Activated naive CD4-positive, alpha-beta T cell (primary cell): ENCODE results near the gene GIMAP4.
"Not testable (repeated sequence)": the region's sequence is repeated elsewhere in the genome, so short reads cannot be mapped to it uniquely, and the experiment has no call there.

Source experiments
- DNase-seq, 4 experiments: peaks; one replicate each; lab custom pipeline; 2025; lab: John Stamatoyannopoulos, UW

GIMAP4 gene

DNA sequence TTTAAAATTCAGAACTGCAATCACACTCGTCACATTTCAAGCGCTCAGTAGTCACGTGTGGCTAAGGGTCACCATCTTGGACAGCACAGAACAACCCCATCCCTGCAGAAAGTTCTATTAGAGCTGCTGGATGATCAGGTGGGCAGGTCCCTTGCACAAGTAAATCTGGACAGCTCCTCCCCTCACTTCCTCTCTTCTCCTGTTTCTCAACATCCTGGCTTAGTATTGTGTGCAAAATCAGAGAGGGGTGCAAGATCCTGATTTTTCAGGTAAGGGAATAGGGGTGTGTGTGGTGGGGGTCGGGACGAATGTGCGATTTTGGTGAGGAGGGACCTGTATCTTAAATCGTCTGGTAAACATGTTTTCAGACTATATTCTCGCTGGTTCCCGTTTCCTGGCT, at the start of gene GIMAP4:
Gene GIMAP4, plus strand, starts transcription at position 222 of the 400 bp plus-strand sequence. CDS start 2,512 bp downstream, outside the sequence.
- no peak for DNase-seq

DNA sequence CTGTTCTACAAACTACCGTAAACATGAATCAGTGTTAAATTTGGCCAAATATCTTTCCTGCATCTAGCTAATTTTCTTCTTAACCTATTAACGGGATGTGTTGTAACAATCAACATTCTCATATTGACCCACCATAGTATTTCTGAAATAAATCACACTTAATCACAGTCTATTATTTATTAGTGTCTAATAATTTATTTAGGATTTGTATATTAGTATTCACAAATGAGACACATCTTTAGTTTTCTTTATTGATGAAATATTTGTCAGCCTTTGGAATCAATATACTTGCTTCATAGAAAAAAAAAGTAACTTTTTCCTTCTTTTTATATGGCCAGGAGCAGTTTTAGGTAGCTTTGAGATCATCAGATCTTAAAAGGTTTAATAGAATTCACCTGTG, 47.9 kb upstream of the GIMAP4 start:
- DNase-seq = no peak

DNA sequence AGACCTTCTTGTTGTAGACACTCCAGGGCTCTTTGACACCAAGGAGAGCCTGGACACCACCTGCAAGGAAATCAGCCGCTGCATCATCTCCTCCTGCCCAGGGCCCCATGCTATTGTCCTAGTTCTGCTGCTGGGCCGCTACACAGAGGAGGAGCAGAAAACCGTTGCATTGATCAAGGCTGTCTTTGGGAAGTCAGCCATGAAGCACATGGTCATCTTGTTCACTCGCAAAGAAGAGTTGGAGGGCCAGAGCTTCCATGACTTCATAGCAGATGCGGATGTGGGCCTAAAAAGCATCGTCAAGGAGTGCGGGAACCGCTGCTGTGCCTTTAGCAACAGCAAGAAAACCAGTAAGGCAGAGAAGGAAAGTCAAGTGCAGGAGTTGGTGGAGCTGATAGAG, 47.0 kb upstream of the GIMAP4 start:
- DNase-seq = peak in 2 of 4 experiments; percentile 19 to 27

DNA sequence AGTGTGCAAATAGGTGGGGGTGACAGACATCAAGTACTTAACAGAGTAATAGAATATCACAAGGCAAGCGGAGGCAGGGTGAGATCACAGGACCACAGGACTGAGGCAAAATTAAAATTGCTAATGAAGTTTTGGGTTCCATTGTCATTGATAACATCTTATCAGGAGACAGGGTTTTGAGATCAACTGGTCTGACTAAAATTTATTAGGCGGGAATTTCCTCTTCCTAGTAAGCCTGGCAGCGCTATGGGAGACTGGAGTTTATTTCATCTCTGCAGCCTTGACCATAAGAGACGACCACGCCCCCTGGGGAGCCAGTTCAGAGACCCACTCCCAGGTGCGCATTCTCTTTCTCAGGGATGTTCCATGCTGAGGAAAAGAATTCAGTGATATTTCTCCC, 44.3 kb upstream of the GIMAP4 start:
- not testable (repeated sequence) for DNase-seq

DNA sequence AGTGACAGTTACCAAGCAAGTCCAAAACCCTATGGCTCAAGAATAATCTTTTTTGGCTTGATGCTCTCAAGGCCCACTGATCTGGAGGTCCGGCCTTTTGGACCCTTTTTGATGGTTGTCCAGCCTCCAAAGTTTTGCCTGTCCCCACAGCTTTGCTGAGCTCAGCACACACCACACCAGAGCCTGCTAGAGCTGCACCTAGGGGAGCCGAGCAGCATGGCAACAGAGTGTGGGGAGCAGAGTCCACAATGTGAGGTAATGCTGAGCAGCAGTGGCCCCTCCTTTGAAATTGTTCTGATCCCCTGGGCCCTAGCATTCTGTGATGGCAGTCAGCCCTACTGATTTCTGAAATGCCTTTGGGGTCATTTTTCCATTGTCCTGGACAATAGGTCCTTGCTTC, 43.2 kb upstream of the GIMAP4 start:
- DNase-seq = no peak

DNA sequence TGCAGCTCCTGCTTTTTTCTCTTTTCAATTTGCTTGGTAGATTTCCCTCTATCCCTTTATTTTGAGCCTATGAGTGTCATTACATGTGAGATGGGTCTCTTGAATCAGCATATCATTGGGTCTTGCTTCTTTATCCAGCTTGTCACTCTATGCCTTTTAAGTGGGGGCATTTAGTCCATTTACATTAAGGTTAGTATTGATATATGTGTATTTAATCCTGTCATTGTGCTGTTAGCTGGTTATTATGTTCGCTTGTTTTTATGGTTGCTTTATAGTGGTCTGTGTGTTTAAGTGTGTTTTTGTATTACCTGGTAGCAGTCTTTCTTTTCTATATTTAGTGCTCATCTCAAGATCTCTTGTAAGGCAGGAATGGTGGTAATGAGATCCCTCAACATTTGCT, 35.5 kb upstream of the GIMAP4 start:
- DNase-seq = no peak

DNA sequence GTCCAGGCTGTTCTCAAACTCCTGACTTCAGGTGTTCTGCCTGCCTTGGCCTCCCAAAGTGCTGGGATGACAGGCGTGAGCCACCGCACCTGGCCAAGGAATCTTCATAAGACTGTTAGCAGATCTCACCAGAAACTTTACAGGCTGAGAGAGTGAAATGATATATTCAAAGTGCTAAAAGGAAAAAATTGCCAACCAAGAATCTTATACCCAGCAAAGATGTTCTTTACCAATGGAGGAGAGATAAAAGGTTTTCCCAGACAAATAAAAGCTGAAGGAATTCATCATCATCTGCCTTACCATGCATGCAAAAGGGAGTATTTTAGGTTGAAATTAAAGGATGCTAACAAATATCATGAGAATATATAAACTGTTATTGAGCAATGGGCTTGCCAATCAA, 28.9 kb upstream of the GIMAP4 start:
- DNase-seq = no peak

DNA sequence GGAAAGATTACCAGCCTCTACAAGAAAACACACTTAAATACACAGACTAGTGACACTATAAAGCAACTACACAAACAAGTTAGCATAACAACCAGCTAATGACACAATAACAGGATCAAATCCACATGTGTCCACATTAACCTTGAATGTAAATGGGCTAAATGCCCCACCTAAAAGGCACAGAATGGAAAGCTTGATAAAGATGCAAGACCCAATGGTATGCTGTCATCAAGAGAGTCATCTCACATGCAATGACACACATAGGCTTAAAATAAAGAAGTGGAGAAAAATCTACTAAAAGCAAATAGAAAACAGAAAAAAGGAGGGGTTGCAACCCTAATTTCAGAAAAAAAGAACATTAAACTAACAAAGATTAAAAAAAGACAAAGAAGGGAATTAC, 14.0 kb upstream of the GIMAP4 start:
- DNase-seq = no peak

DNA sequence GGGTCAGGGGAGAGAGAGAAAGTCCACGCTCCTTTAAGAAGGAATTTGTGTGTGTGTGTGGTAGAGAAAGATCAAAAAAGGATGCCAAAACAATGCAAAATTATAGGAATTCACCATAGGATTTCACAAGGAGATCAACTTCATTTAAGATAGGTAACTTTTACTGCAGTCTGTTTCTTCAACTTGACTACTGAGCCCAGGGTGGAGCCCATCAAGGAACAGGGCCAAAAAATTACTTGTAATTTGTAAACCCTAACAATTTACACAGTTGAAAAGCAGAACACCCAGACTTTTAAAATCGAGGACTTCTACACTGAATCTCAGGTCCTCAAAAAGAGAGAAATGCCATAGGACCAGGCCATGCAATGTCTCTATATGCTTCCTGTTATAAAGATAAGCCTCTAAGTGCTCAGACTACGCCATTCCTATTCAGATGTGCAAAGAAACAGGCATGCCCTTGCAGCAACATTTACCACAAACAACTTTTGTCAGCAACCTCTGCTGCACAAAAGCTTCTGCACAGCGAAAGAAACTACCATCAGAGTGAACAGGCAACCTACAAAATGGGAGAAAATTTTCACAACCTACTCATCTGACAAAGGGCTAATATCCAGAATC, 10.6 kb upstream of the GIMAP4 start:
- DNase-seq = no peak

DNA sequence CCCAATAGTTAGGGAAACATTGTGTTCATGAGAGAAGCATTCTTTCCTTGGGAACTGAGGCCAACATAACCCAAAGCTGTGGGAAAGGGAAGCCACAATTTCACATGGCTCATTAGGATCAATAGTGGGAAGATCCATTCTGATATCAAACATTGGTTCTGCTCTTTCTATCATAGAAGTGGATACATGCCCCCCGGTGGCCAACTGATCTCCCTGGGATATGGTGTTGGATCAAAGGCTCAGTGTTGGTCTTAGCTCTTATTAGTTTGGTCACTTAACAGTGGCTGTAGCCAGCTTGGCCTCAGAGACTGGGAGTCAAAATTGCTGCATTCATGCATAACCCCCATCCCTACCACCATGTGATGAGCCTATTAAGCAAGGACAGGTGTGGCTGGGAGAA, 6.7 kb upstream of the GIMAP4 start:
- no peak for DNase-seq

DNA sequence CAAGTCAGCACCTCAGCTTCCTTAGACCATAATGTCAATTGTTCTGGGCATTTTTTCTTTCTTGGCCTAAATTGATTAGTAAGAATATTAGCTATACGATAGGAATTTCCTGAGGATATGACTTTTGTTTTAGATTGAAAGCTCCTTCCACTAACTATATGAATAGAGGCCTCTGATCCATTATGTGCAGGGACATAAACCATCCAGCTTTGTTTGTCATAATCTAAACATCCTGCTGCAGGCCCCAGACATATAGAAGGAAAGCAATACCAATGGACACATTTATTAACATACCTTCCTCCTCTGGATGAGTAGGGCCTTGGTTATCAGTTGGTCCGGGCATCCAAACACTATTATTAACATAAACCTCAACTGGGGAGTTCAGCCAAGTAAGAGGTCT, 4.3 kb upstream of the GIMAP4 start:
- DNase-seq = no peak

DNA sequence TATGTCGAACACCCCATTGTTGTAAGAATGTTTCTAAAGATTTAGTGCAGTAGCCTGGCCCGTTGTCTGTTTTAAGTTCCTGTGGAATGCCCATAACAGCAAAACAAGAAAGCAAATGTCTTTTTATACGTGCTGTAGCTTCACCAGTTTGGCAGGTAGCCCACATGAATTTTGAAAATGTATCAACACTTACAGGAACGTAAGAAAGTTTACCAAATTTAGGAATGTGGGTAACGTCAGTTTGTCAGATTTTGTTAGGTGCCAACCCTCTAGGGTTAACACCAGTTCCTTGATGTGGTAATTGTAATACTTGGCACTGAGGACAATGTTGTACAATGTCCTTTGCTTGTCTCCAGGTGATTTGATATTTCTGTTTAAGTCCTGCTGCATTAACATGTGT, 3.2 kb upstream of the GIMAP4 start:
- DNase-seq = no peak

DNA sequence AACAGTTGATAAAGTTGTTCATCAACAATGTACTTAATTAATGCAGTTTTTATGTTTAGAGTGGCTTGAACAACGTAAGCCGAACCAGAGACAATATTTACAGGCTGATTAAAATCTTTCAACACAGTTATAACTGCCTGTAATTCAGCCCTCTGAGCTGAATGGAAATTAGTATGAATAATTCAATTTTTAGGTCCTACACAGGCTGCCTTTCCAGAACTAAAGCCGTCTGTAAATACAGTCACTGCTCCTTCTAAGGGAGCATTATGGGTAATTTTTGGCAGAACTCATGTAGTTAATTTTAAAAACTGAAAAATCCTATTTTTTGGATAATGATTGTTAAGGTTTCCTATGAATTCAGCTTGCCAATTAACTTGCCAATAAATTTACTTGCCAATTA, 2.6 kb upstream of the GIMAP4 start:
- DNase-seq = no peak

DNA sequence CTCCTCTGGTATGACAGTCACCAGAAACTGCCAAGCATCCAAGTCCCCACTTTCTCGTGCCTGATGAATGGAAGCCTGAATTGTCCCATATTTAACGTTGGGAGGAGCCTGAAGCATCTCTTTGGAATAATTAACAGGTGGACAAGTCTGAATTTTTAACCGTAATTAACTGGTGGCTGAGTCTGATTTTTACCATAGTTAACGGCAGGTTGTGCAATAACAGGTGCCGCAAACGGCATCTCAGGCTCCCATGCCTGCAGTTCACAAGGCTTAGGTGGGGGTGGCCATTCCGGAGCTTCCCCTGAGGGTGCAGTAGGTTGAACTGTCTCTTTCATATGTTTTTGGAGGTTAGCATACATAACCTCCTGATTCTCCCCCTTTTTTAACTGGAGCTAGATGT, 2.0 kb upstream of the GIMAP4 start:
- no peak for DNase-seq

DNA sequence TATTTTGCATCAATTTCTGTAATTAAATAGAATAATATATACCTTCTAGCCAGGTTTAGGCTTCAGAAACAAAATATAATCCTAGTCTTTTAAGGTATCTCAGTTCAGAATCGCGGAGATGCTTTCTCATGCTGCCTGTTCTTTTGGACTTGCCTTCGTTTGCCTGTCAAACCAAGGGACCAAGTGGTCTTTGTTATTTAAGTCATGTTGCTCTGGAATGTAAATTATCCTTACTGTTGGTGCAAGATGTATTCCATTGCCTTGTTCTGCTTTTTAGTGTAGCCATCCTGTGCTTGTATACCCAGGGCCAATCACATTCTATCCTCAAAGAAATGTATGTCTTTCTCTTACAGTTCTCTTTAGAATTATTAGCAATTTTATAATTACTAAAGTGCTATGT, 1.1 kb upstream of the GIMAP4 start:
- no peak for DNase-seq

DNA sequence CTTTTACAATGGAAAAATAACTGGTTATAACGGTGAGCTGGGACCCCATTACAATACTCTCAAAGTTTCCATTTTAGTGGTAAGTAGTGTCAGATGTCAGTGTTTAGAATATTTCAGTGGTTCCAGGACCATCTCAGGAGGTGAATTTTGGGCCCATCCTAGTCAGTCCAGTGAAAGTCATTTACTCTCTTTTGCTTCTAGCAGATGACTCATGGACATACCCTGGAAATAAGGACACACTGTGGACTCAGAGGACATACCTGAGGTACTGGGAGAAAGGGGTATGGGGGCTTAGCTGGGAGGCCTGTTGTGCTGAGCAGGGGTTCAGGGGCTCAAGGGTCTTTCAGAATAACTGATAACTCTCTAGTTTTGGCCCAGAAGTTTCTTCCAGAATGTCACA, 618 bp upstream of the GIMAP4 start:
- no peak for DNase-seq

DNA sequence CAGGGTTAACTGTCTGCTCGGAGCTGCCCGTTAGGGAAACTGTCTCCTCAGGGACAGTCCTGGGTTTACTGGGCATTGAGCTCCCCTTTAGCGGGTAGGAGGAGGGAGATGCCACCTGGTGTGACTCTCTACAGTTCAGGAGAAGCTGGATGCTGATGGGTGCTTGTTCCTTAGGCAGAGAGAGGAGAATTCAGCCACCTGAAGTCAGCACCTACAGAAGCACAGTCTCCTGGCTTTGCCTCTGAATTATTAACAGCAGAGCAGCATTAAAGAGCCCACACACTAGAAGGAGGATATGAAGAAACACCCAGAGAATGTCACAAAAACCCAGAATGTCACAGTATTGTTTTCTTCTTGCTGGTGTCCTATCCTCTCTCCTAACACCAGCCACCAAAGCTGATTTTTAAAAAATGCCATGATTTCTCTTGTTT, 696 bp downstream of the GIMAP4 start:
- DNase-seq = peak in 1 of 4 experiments; percentile 17

DNA sequence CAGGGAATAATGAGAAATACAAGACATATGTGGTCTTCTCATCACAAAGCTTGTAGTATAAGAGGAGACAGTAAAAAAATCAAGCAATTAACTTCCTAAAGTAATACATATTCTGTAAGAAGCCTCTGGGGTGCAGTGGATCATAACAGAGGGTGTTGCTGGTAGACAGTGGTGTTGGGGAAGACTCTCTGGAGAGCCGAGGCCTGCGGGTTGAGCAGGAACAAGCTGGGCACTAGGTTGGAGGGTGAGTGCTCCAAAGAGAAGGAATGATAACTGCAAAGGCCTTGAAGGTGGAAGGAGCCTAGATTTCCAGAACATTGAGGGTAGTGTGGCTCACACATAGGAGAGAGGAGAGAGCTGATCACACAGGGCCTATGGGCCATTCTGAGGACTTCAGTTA, 1.5 kb downstream of the GIMAP4 start:
- peak in 2 of 4 experiments; percentile 26 to 29 for DNase-seq

DNA sequence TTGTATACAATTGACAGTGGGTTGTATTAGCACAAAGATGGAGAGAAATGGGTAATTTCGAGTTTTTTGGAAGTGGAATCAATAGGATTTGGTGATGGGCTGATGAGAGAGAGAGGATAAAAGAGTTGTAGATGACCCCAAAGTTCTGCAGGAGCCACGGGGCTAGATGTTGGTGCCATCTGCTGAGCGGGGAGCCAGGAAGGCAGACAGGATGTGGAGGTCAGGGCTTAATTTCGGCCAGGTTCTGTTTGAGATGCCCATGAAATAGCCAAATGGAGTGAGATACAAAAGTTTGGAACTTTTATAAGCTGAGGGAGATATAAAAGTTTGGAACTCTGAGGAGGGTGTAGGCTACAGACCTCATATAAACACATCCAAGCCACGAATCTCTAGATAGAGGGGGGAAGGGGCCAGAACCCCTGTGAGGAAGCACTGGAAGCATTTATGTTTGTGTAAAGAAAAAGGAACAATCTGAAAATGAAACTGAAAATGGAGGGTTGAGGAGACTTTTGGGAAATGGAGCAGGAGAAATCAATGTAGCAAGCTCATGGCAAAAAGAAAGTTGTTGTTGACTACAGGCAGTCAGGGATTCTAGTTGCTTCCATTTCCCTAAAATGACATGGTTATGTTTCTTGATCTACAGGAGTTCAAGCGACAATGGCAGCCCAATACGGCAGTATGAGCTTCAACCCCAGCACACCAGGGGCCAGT, 2.2 kb downstream of the GIMAP4 start:
- no peak for DNase-seq

DNA sequence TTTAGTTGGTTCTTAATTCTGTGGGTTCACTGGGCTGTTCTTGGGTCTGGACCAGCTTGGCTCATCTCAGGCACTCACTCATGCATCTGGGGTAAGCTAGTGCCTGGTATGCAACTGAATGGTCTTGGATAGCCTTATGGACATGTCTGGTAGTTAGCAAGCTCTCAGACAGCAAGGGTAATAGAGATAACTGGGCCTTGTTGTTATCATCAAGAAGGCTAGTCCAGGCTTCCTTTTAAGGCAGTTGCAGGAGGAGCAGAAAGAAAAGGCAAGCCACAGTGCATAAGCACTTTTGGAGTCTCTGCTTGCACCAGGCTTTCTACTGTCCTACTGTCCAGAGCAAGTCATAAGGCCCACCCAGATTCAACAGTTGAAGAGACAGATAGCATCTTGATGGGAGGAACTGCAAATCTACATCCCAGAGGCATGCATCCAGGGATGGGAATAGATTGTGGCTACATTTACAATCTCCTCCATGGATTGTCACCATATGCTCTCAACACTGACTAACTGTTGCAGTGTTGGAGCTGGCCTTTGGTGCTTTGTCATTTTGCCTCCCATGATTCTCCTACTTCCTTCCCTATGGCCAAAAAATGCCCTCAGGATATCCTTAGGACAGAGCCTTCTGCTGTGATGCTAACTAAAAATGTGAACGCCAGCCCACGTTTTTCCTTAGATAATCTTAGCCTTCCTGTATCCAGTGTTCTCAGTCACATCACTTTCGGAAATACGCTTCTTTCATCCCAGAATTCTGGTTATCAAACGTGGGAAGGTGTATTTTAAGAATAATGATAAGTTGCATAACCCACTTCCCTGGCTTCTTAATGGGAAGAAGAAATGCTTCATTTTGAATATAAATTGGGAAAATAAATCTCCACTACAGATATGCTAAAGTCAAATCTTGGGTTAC, 3.6 kb downstream of the GIMAP4 start:
- DNase-seq = no peak

DNA sequence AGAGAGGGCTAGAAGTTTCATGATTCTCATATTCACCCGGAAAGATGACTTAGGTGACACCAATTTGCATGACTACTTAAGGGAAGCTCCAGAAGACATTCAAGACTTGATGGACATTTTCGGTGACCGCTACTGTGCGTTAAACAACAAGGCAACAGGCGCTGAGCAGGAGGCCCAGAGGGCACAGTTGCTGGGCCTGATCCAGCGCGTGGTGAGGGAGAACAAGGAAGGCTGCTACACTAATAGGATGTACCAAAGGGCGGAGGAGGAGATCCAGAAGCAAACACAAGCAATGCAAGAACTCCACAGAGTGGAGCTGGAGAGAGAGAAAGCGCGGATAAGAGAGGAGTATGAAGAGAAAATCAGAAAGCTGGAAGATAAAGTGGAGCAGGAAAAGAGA, 5.3 kb downstream of the GIMAP4 start:
- no peak for DNase-seq

DNA sequence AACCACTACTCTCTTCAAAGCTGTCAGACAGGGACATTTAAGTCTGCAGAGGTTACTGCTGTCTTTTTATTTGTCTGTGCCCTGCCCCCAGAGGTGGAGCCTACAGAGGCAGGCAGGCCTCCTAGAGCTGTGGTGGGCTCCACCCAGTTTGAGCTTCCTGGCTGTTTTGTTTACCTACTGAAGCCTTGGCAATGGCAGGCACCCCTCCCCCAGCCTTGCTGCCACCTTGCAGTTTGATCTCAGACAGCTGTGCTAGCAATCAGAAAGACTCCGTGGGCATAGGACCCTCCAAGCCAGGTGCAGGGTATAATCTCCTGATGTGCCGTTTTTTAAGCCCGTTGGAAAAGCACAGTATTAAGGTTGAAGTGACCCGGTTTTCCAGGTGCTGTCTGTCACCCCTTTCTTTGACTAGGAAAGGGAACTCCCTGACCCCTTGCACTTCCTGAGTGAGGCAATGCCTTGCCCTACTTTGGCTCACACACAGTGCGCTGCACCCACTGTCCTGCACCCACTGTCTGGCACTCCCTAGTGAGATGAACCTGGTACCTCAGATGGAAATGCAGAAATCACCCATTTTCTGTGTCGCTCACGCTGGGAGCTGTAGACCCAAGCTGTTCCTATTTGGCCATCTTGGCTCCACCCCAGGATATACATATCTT, 12.9 kb downstream of the GIMAP4 start:
- peak in 1 of 4 experiments; percentile 17 for DNase-seq
